Thyroid gland (tissue), 4 donors: Measurements from ENCODE around the gene PLEKHA5. TPM values are rescaled to one million over a fixed set of nuclear protein-coding genes. Genes with fewer than 3 reads are reported as not detected.

ENCODE experiments used
- DNase-seq, 2 donors: peaks; one replicate each; pipeline ENCODE4 v3.0.0-alpha.2; 2019
- H3K27ac ChIP-seq, 3 donors: fragments of 200-600 bp; sonication (generic); 1 replicate in 2 of 3; 2 replicates in 1 of 3; pipeline ENCODE4 v1.5.1; 2016 to 2019; ENCODE audit warnings: mild to moderate bottlenecking in 1 of 3, moderate library complexity in 1 of 3
- H3K27me3 ChIP-seq: fragments of 200-600 bp; sonication (generic); one replicate; pipeline ENCODE4 v1.5.1; 2019
- H3K36me3 ChIP-seq, 2 donors: fragments of 200-600 bp; sonication (generic); one replicate each; pipeline ENCODE4 v1.5.1; 2016 to 2019
- H3K4me1 ChIP-seq, 2 donors: fragments of 200-600 bp; sonication (generic); one replicate each; pipeline ENCODE4 v1.5.1; 2017 to 2019
- H3K4me3 ChIP-seq, 3 donors: fragments of 200-600 bp; sonication (generic); replicated peaks in 1 of 3; 1 replicate in 2 of 3; 2 replicates in 1 of 3; pipeline ENCODE4 v1.5.1; 2016; ENCODE audit warnings: mild to moderate bottlenecking in 1 of 3
- H3K9me3 ChIP-seq: fragments of 200-600 bp; sonication (generic); one replicate; pipeline ENCODE4 v1.5.1; 2017
- POLR2A ChIP-seq, 2 donors: fragments of 450-650 bp; IDR thresholded peaks; one replicate each; pipeline ENCODE4 v1.6.1; 2017; ENCODE audit warnings: antibody characterized with exemption in 2 of 2, mild to moderate bottlenecking in 2 of 2, moderate library complexity in 1 of 2
- WGBS, 2 donors: methylation state at CpG; one replicate each; pipeline ENCODE4 v1.1.5; 2017; 5-methylcytosine and 5-hydroxymethylcytosine counted together
- intact Hi-C: fragments of 100-400 bp; cut with DNase I; formaldehyde crosslinking; loops from one replicate; pipeline ENCODE4 v1.15.1; 2023
- total RNA-seq, 4 donors: library from RNA; depleted of rRNA; stranded (reverse); fragments of >200 nt; gene quantifications; one replicate each; pipeline ENCODE4 v1.2.3, GENCODE V29; 2016
- TF ChIP-seq, protein P1 (sequence below), 6 experiments: fragments of 200-600 bp in 3 of 6; fragments of 450-650 bp in 3 of 6; sonication (generic) in 3 of 6; IDR thresholded peaks; one replicate each; pipeline ENCODE4 v1.5.1; 2016 to 2019; ENCODE audit warnings: antibody characterized with exemption in 6 of 6, mild to moderate bottlenecking in 2 of 6, inconsistent platforms in 1 of 6, moderate library complexity in 1 of 6

Gene PLEKHA5
- total RNA-seq, 4 donors from 2014 or later: 35.4 to 48.6 (median 40.8) TPM

DNA sequence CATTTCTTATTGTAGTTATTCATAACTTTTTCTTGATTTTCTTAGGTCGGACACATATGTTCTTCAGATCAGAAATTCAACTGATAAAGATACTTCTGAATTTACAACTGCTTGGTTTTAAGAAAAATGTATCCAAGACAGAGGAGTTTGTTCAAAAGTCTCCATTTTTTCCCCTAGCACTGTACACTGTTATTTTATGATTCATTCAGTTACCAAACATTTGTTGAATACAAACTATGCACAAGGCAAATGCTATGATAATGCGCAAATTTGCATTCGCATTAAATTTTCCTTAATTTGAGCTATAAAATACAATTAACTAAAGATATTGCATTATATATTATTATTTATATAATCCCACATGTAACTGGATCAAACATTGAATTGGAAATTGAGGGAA is 10.1 kb upstream of the PLEKHA5 start:
- TF ChIP-seq, protein P1, sequence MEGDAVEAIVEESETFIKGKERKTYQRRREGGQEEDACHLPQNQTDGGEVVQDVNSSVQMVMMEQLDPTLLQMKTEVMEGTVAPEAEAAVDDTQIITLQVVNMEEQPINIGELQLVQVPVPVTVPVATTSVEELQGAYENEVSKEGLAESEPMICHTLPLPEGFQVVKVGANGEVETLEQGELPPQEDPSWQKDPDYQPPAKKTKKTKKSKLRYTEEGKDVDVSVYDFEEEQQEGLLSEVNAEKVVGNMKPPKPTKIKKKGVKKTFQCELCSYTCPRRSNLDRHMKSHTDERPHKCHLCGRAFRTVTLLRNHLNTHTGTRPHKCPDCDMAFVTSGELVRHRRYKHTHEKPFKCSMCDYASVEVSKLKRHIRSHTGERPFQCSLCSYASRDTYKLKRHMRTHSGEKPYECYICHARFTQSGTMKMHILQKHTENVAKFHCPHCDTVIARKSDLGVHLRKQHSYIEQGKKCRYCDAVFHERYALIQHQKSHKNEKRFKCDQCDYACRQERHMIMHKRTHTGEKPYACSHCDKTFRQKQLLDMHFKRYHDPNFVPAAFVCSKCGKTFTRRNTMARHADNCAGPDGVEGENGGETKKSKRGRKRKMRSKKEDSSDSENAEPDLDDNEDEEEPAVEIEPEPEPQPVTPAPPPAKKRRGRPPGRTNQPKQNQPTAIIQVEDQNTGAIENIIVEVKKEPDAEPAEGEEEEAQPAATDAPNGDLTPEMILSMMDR (IDR thresholded peaks at IDR 0.05): no peak
- TF ChIP-seq POLR2A (IDR thresholded peaks at IDR 0.05): no peak
- no peak for DNase-seq
- WGBS, 2 donors: 97 to 98% methylated on average over 3 of the region's 3 CpGs
- intact Hi-C loops: no loop called here
- Histone ChIP-seq H3K4me3 (no peak overlapping the region), H3K27me3 (no peaks in the 10 kb centered on the region), H3K9me3 (no peaks in the 10 kb centered on the region), H3K27ac (no peak overlapping the region), H3K36me3 (no peaks in the 10 kb centered on the region), H3K4me1 (no peaks in the 10 kb centered on the region)

DNA sequence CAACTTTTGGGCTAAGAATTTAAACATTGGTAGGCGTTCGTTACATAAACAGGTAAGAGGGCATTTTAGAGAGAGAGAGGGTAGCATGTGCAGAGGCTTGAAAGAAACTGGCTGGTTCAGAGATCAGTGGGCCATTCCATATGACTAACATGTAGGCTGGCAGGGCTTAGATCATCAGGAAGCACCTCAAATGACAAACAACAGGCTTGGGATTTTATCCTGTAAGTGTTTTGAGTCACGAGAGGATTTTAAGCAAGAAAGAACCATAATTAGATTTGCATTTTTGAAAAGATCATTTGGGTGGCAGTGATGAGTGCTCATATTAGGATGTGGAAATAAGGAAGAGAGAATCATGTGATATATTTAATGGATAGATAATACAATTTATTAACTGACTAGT is 8.7 kb upstream of the PLEKHA5 start:
- Histone ChIP-seq H3K9me3 (no peaks in the 10 kb centered on the region), H3K27ac (no peak overlapping the region), H3K4me1 (no peaks in the 10 kb centered on the region), H3K36me3 (no peaks in the 10 kb centered on the region), H3K27me3 (no peaks in the 10 kb centered on the region), H3K4me3 (no peak overlapping the region)
- 60% methylated on average over 3 of the region's 3 CpGs for WGBS, 2 donors
- no peak for DNase-seq
- TF ChIP-seq POLR2A (IDR thresholded peaks at IDR 0.05): no peak
- TF ChIP-seq, protein P1 (IDR thresholded peaks at IDR 0.05): no peak
- intact Hi-C loops: no loop called here

DNA sequence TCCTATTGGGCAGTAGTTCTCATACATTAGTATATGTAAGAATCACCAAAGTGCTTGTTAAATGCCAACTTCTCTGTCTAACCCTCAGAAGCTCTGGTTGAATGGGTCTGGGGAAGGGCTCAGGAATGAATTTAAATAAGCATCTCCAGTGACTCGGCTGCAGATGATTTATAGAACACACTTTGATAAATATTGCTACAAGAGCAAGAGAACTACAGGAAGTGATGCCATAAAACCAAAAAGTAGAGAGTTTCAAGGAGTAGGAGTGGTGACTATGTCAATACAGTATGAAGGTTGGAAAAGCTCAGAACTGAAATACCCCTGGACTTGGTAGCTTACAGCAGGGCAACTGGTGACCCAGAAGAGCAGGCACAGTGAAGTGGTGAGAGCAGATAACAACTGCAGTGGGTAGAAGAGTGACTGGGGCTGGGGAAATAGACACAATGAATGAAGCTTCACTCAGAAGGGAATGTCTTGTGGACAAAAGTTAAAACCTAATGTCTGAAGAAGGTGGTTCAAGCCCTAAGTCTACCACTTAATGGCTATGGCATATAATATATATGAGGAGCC is 8.0 kb upstream of the PLEKHA5 start:
- H3K27me3 ChIP-seq: no peaks in the 10 kb centered on the region
- TF ChIP-seq, protein P1 (IDR thresholded peaks at IDR 0.05): no peak
- no peak for TF ChIP-seq POLR2A (IDR thresholded peaks at IDR 0.05)
- no peaks in the 10 kb centered on the region for H3K9me3 ChIP-seq
- no peak overlapping the region for H3K27ac ChIP-seq
- no peak for DNase-seq
- whole genome bisulfite sequencing, 2 donors: 44 to 46% methylated on average over 1 of the region's 1 CpG
- no peaks in the 10 kb centered on the region for H3K4me1 ChIP-seq
- no peak overlapping the region for H3K4me3 ChIP-seq
- no peaks in the 10 kb centered on the region for H3K36me3 ChIP-seq
- intact Hi-C loops: no loop called here

DNA sequence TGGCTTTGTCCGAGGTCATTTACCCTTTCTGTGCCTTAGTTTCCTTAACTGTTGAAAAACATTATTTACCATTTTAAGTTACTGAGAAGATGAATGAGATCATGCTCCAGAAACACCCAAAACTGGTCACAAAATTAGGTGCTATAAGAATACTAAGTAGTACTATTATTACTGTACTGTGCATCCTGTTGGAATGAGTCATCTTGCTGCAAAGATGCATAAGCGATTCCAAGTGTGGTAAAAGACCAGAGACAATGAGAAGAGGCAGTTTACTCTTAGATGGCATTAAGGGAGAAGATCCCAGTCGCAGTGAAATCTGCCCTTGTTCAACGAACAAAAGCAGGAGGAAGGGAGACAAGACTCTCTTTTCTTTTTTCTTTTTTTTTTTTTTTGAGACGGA is 4.2 kb upstream of the PLEKHA5 start:
- intact Hi-C loops: no loop called here
- TF ChIP-seq POLR2A (IDR thresholded peaks at IDR 0.05): no peak
- TF ChIP-seq, protein P1 (IDR thresholded peaks at IDR 0.05): no peak
- Histone ChIP-seq H3K4me1 (no peaks in the 10 kb centered on the region), H3K27me3 (no peaks in the 10 kb centered on the region), H3K36me3 (no peaks in the 10 kb centered on the region), H3K4me3 (no peak overlapping the region), H3K9me3 (no peaks in the 10 kb centered on the region), H3K27ac (no peak overlapping the region)
- DNase-seq: no peak
- WGBS, 2 donors: 86% methylated on average over 5 of the region's 5 CpGs

DNA sequence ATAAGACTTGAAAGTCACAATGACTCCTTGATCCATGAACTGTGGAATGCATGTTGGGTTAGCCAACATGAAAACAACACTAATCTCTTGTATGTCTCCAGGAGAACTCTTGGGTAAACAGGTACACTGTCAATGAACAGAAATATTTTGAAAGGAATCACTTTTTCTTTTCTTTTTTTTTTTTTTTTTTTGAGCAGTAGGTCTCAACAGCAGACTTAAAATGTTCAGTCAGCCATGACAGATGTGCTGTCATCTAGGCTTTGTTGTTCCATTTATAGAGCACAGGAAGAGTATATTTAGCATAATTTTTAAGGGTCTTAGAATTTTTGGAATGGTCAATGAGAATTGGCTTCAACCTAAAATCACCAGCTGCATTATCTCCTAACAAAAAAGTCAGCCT is 2.3 kb upstream of the PLEKHA5 start:
- Histone ChIP-seq H3K27ac (no peak overlapping the region), H3K27me3 (no peaks in the 10 kb centered on the region), H3K9me3 (no peaks in the 10 kb centered on the region), H3K4me1 (peaks cover 9 to 11% of the 10 kb centered on the region in 2 donors), H3K4me3 (no peak overlapping the region), H3K36me3 (no peaks in the 10 kb centered on the region)
- no peak for DNase-seq
- intact Hi-C loops: no loop called here
- no peak for TF ChIP-seq POLR2A (IDR thresholded peaks at IDR 0.05)
- TF ChIP-seq, protein P1 (IDR thresholded peaks at IDR 0.05): no peak
